CD4-positive, alpha-beta T cell treated with Interleukin-4 for 4 hours (primary cell): Measurements from ENCODE around the gene GH2.
"Not testable (repeated sequence)": the region's sequence is repeated elsewhere in the genome, so short reads cannot be mapped to it uniquely, and the experiment has no call there.

Experiments used
- DNase-seq: peaks from one replicate; pipeline ENCODE4 v3.0.0-alpha.2; 2020

Gene GH2

GRCh38 chr17:63910096-63910495 lies 28.4 kb upstream of the GH2 start:
- DNase-seq, result no peak

GRCh38 chr17:63909586-63909985 lies 27.8 kb upstream of the GH2 start:
- DNase-seq, result not testable (repeated sequence)

GRCh38 chr17:63907161-63907778 lies 25.5 kb upstream of the GH2 start:
- not testable (repeated sequence) for DNase-seq

- not testable (repeated sequence) for DNase-seq
Measured at GRCh38 chr17:63904796-63905195, 23.1 kb upstream of the GH2 start.

GRCh38 chr17:63903787-63904201 lies 22.1 kb upstream of the GH2 start:
- DNase-seq, result peak; percentile 67

- not testable (repeated sequence) for DNase-seq
Measured at GRCh38 chr17:63901971-63902370, 20.2 kb upstream of the GH2 start.

- DNase-seq, result peak; percentile 71
Measured at GRCh38 chr17:63898899-63899798, 17.4 kb upstream of the GH2 start.

- not testable (repeated sequence) for DNase-seq
Measured at GRCh38 chr17:63896524-63897354, 15.0 kb upstream of the GH2 start, which contains the start of gene CSH1. Gene CSH1, minus strand, starts transcription at chr17:63896574. Its CDS starts 63 bp downstream, at chr17:63896511.

- not testable (repeated sequence) for DNase-seq
Measured at GRCh38 chr17:63894821-63895220, 13.1 kb upstream of the GH2 start.

- not testable (repeated sequence) for DNase-seq
Measured at GRCh38 chr17:63894021-63894420, 12.3 kb upstream of the GH2 start.

- DNase-seq, result not testable (repeated sequence)
Measured at GRCh38 chr17:63892316-63893037, 10.7 kb upstream of the GH2 start.

- DNase-seq, result peak; percentile 43
Measured at GRCh38 chr17:63889026-63889848, 7.5 kb upstream of the GH2 start.

- not testable (repeated sequence) for DNase-seq
Measured at GRCh38 chr17:63885119-63885518, 3.4 kb upstream of the GH2 start.

GRCh38 chr17:63882626-63883126 lies 932 bp upstream of the GH2 start:
- DNase-seq, result not testable (repeated sequence)

- not testable (repeated sequence) for DNase-seq
Measured at GRCh38 chr17:63881337-63881736, 407 bp downstream of the GH2 start.

- DNase-seq, result no peak
Measured at GRCh38 chr17:63880706-63881105, 1.0 kb downstream of the GH2 start.

- DNase-seq, result not testable (repeated sequence)
Measured at GRCh38 chr17:63878413-63878812, 3.3 kb downstream of the GH2 start.

GRCh38 chr17:63874693-63875092 lies 7.1 kb downstream of the GH2 start:
- not testable (repeated sequence) for DNase-seq

- DNase-seq, result not testable (repeated sequence)
Measured at GRCh38 chr17:63874061-63874626, 7.6 kb downstream of the GH2 start.

GRCh38 chr17:63873577-63873976 lies 8.2 kb downstream of the GH2 start, which contains the start of gene CSH2:
Gene CSH2, minus strand, starts transcription at chr17:63873677. Its CDS starts 63 bp downstream, at chr17:63873614.
- DNase-seq, result not testable (repeated sequence)
